Stimulated activated CD4-positive, alpha-beta T cell treated with anti-CD3 and anti-CD28 coated beads, Interleukin-2, amount 100 ng/mL, for 24 hours (primary cell): ENCODE data around the gene RNU6-7.

Source experiments
- DNase-seq, 2 donors: peaks; one replicate each; pipeline ENCODE4 v3.0.0-alpha.2; 2020

The RNU6-7 gene

DNA sequence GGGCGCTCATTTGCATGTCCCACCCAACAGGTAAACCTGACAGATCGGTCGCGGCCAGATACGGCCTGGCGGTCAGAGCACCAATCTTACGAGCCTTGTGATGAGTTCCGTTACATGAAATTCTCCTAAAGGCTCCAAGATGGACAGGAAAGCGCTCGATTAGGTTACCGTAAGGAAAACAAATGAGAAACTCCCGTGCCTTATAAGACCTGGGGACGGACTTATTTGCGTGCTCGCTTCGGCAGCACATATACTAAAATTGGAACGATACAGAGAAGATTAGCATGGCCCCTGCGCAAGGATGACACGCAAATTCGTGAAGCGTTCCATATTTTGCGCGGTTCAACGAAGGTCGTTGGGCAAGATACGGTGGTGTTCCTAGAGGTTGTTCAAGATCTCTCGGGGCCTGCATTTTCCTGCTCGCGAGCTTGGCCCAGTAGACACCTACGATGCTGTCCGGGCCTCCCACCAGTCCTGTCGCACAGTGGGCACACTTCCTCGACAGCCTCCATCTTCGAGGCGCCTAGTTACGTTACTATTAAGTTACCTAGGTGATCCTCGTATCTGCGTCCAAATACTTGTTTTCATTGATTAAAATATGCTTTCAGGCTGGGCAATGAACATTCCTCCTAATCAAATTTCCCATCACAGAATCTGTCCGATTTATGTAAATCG is at the start of gene RNU6-7:
Gene RNU6-7 (plus strand): TSS at position 230 of the 675 bp plus-strand sequence.
- peak; percentile 23 to 48 for DNase-seq

DNA sequence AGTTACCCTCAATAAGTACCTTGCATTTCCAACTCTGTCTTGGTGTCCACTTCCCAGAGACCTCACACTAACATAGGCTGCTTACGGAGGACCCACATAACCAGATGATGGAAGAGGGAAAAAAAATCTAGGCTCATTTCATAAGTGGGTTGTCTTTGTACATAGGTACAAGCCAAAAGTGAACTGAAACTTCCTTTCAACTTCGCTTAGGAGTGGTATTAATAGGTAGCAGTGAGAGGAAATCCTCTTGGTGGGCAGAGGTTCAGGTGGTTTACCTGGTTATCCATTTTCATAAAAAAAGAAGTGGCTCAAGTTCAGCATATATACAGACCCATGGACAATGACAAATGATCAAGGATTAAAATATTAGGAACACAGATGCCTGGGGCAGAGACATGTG is 35.8 kb upstream of the RNU6-7 start:
- DNase-seq: no peak

DNA sequence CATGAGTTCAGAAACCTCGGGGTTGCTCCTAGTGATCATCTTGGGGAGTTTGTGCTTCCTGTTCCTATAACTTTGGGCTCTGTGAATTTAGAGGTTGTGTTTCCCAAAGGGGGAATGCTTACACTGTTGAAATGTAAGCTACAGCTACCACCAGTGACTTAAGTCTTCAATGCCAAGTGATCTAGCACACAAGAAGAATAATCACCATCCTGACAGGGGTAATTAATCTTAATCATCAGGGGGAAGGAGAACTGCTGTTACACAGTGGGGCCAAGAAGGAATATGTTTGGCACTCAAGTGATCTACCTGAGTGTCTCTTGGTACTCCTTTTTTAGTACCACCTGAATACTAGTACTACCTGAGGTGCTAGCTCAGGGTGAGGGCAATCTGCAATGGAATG is 34.9 kb upstream of the RNU6-7 start:
- no peak for DNase-seq

DNA sequence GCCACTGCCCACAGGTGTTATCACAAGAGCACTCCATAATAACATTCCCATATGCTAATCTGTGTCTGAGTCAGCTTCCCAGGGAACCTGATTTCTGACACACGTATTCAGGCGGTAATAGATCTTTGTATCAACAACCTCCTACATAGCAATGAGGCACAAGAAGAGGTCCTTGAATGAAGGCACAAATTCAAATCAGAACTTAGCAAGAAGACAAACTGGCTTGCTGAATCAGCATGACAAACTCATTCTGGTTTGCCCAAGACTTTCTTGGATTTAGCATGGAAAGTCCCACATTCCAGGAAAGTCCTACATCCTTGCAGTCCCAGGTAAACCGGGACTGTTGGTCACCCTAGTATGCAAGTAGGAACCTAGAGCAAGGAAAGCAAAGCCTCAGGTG is 33.9 kb upstream of the RNU6-7 start:
- DNase-seq: no peak

DNA sequence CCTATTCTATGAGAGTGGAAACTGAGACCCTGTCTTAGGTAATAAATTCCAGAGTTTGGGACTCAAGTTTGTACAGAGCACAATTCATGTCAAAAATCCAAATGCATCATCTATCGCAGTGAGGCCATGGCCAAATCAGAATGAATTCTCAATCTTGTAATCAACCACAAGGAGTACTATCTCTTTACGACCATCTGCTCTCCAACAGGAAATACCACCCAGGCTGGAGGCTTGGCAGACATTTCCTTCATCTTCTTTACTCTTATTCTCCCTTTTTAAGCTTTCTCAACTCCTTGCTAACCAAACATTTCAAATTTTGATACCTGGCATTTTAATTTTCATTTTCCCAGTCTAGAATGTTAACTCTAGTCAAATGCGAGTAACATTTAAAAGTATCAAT is 32.7 kb upstream of the RNU6-7 start:
- no peak for DNase-seq

DNA sequence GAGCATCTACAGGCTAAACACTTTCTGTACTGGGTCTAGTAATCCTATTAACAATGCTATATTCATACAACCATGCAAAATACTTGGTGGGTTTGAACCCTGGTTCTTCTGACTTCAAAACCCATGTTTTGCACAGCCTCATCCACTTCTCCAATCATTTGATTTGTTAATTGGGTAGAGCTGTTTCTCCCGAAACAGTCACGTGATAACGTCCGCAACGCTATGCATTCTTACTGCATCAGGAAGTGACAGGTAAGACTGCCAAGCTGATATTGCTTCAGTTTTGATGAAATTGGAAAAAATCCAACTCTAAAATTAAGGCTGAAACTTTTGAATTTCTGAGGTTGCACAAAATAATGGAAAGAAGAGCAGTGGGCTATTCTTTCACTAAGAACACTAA is 30.4 kb upstream of the RNU6-7 start:
- no peak for DNase-seq

DNA sequence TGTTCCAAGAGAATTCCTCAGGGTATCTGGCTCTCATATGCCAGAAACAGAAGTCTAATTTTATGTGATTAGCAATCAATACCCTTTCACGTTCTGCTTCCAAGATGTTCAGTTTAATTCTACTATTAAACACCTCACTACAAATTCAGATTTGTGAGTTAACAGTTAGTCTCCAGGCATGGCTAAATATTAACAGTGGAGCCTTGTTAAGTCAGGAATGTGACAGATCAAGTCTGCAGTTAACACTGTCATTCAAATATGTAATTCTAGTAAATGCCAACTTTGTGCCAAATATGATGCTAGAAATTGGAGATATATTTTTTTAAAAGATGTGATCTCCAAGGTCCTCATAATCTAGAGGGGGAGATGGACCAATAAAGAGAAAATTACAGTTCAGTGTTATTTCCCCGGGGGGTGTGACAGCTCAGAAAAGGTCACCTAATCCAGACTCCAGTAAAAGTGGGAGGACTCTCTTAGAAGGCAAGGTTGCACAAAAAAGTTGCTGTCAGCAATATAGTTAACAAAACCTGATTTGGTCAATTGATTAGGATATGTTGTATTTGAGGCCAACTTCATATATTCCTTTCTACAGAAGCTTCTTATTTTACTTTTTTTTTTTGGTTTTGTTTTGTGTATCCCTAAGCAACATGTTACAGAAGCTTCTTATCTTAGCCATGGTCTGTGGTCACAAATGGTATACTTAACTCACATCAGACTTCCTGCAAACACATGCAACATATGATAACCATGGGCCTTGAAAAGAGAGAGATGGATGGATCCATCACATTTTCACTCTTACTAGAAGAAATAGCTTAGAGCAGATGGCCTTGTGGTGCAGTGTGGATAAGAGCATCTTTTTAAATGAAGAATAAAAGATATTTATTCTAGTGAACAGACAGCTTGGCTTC is 18.4 kb upstream of the RNU6-7 start:
- no peak for DNase-seq

DNA sequence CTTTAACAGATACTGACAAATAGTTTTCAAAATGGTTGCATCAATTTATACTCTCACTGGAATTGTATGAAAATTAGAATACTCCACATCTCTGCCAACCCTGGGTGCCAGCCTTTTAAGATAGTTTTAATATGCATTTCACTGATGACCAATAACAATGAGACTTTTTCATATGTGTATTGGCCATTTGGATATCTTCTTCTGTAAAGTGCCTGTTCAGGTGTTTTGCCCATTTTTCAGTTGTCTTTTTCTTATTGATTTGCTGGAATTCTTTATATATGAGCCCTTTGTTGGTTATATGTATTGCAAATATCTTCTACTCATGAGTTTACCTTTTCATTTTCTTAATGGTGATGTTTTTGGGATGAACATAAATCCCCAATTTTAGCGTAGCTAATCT is 16.7 kb upstream of the RNU6-7 start:
- DNase-seq: no peak

DNA sequence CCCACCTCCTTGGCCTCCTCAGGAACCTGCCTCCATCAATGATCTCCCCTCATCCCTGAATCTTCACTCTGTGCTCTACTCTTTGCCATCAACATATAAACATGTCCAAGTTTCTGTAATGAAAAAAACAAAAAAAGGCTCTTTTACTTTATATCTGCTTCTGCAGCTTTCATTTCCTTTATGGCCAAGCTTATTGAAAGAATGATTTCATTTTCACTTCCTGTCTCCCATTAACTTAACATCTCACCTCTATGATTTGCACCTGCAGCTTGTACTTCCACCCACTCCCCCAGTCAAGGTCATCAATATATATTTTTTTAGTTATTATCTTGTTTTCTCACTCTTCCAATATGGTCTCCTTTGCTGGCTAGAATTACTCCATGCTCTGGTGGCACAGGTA is 15.6 kb upstream of the RNU6-7 start:
- no peak for DNase-seq

DNA sequence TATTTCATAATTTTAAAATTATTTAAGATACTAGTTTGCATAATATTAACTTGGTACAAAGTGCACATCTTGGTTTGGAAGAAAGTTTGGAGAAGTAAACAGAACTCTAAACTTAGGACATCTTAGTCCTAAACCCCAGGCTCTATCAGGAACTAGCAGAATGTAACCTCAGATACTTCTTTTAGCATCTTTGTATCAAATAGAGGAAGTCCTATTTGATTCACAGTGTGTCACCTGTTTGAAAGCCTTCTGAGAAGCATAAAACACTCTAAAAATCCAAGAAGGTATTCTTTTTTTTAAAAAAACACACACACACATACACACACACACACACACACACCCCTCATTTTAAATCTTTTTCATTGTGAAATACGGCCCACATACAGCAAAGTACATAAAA is 12.0 kb upstream of the RNU6-7 start:
- DNase-seq: no peak

DNA sequence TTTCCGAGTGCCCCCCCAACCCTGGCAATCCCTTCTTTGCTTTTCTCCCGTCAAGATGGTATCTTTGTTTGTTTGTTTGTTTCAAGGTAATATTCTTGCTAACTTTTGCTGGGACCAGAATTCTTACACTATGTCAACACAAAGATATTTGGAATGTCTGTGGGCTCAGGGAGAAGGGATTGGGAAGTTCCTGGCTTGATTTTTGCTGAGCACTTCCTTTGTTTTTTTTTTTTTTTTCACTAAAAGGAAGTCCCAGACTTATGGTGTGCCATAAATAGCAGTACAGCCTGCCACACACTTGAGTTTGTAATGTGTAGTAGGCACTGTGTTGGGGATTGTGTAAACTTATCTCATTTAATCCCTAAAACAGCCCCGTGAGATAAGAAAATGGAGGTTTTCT is 11.2 kb upstream of the RNU6-7 start:
- DNase-seq: no peak

DNA sequence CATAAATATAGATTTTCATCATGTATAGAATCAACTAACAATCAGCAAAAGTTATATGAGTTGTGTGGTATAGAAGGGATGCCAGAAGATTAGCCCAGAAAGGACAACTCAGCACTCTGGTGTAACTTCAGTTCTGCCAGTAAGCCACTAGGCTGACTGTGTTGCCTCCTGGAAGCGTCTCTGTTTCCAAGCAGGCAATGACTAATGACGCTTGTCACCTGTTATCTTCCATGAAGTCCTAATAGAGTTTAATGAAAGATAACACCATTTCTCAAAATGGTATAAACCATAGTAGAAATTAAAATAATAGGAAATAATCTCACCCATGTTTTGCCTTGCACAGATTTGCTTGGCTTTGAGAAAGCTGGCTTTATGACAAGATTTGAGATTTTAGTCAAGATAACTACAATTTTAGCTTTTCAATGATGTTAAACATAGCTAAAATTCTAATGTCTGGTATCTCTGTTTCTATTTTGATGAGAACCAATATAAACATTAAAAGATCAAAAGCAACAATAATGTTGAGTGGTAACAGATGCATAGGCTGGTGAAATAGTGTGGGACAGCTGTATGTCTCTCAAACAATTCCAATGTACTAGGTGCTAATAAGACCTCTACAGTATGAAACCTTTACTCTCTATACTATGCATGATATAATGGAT is 9.0 kb upstream of the RNU6-7 start:
- DNase-seq: no peak

DNA sequence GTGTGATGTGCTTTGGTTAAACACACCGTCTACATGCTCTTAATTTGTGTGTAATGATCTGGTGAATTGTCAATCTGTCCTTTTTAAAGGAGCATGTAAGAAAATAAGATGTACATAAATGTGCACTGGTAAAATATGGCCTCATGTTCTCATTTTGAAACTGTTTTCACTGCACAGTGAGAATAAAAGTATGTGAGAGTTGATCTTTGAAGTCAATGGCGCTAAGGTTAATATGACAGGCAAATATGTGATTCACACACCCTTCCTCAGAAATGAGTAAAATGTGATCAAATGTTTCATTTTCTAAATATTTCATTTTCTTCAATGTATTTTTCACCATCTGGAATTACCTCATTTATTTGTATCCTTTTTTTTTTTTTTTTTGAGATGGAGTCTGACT is 8.3 kb upstream of the RNU6-7 start:
- DNase-seq: no peak

DNA sequence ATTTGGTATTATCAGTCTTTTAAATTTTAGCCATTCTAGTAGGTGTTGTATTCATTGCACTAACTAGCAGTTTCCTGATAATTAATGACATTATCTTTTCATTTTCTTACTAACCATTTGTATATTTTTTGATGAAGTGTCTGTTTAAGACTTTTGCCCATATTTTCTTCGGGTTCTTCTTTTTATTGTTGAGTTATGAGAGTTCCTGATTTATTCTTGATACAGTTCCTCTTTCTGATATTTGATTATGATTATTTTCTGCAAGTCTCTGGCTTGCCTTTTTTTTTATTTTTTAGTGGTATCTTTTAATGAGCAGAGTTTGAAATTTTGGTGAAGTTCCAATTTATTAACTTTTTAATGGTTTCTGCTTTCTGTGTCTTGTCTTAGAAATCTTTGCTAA is 6.2 kb upstream of the RNU6-7 start:
- no peak for DNase-seq

DNA sequence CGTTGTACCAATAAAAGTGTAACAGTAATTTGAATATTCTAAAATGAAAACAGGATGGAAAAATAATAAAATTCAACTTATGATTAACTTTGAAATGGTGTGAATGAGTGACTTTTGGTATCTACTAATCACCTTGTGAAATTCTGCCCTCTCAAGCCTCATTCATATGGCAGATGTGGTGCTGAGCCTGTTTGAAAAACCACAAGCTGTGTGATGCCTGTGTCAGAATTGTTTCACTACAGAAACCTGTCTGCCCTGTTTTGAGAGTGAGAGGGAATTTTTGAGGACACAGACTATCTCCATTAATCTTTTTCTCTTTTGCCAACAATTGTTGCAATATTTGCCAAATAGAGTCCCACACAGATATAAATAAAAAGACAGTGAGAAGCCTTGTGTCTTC is 3.9 kb upstream of the RNU6-7 start:
- no peak for DNase-seq

DNA sequence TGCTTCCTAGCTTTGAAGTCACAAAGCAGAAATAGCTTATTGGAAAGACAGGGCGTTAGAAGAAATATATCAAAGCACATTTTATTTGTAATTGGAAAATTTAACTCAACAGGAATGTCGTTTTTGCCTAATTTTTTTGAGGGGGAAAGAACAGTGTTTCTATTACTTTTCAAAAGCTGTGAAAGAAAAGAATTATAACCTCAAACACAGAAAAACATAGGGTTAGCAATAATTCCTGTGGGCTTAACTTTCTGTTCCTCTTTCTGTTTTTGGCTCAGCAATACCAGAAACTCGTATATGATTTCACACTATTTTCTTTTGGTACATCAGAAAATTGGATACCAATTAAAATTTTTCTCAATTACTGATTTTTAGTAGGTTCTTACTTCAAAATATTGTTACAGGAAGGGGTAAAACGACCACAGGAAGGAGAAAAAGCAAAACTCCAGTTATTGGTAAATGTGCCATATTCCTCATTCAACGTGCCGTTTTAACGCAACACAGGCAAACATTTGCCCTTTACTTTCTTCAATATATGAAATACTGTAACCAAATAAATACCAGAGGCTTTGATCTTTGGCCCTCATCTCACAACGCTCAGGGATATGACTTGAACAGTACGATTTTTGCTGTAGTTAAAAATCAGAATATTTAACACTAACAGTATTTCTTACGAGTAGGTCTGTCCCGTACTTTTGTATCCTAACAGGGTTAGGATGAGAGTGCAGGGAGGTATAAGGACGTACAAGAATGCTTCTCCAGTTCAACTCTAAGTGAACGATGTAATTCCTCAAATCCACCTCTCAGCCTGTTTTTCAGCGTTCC is 1.3 kb upstream of the RNU6-7 start:
- DNase-seq: no peak

DNA sequence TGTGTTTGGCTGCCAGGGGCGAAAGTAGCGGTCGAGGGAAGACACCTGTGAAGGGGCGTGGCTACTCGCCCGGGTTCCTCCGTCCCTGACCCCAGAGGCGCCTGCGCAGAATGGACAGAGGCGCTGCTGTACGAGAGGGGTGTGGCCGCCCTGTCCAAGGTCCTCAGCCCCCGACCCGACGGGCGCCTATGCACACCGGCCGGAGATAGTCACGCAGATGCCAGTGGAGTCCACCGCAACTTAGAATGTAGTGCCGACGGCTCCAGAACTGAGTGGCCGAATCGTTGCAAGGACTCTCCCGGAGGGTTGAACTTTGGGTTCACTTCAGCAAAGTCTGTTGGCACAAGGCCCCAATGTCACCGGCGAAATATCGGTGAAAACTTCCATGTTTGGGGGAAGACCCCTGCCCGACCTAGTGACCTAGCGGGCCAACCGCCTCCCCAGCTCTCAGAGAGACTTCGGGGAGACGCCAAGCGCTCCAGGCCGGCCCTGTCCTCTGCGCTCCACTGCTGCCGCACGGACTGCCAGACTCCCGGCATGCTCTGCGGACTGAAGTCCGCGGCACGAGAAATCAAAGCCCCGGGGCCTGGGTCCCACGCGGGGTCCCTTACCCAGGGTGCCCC is 541 bp upstream of the RNU6-7 start:
- peak; percentile 82 to 83 for DNase-seq

DNA sequence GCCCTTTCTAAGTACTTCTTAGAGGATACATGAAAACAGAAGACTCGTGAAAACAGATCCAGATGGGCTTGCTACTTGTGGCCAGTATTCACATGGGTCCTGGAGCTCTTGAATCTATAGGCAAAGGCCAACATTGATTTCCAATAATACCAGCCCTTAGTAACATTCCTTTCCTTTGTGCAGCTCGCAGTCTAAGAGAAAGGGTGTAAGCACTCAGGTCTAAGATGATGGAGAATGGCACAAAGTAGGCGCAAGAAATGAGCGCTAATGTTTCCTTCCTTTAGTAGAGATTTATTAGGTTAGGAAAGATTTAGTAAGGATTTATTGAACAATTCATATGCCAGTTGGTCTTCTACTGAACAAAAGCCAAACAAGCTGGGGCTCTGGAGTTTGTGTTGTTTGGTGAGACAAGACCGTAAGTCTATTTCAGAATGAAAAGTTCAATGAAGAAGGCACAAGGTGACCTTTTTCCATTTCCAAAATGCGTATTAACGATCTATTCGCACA is 699 bp downstream of the RNU6-7 start:
- peak in 1 of 2 donors; percentile 18 for DNase-seq

DNA sequence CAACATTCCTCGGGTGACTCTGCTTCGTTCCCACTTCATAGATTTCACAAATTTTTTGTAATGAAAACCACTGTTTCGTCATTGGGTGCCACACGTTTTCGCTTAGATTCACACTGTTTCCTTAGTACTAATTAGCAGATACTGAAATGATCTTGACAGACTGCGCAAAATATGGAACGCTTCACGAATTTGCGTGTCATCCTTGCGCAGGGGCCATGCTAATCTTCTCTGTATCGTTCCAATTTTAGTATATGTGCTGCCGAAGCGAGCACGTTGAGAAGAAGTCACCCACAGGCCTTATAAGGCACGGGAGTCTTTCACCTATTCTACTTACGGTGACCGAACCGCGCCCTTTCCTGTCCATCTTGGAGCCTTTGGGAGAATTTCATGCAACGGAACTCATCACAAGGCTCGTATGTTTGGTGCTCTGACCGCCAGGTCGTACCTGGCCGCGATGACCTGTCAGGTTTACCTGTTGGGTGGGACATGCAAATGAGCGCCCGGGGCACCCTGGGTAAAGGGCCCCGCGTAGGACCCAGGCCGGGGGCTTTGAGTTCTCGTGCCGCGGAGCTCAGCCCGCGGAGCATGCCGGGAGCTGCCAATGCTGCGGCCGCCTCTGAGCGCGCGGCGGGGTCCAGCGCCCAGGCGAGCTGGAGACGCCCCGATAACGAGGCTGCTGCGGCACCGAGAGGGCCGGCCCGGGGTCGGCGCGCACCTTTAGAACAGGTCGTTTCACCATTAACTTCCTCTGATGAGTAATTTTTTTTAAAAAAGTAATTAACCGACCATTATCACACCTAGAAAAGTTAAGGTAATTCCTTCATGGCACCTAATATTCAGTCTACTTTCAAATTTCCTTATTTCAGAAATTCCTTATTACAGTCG is 1.4 kb downstream of the RNU6-7 start, which contains the start of gene RNU6-8:
Gene RNU6-8 (minus strand): TSS at position 272 of the 885 bp plus-strand sequence.
- DNase-seq: peak; percentile 85 to 88

DNA sequence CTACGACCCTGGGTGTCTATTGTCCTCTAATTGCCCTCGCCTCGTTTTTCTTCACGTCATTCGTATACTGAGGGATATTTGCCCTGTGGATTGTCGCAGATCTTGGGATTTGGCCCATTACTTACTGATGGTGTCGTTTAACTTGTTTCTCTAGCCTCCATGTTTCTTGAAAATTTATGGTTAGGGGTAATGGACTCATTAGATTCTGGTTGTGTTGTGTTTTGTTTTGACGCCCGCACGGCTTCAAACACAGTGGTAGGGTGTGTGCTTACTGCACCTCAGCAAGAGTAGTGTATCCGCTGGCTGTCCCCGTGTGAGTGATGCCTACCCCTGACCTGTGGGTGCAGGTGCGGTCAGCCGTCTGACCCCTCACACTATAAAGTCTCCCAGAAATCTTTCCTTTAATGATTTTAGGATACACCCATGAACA is 2.1 kb downstream of the RNU6-7 start:
- peak; percentile 20 to 28 for DNase-seq

DNA sequence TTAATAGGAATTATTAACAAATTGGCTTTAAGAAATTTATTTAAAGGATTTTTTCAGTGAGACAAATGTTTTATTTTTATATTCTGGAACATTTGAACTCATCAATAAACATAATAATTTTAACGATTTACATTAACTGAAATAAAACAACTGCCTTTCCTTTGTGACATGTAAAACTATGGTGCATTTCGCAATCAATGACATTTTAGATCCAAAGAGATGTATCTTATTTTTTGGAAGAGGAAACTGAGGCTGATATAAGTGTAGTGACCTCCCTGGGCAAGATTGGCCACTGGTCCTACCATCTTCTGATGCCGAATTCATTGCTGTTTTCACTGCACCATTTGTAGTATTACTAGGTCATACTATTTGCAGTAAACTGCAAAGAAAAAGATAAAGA is 3.7 kb downstream of the RNU6-7 start:
- no peak for DNase-seq
